ENCODE measurements around the gene C18orf63.
"Not testable (repeated sequence)": the region's sequence is repeated elsewhere in the genome, so short reads cannot be mapped to it uniquely, and the experiment has no call there.

Gene C18orf63

GRCh38 chr18:74282755-74283554, 32.7 kb upstream of the C18orf63 start:
- no peak overlapping the region for H3K9ac ChIP-seq (ENCODE audit: insufficient read length, low read depth)
- no peak for TF ChIP-seq SUZ12 (IDR thresholded peaks at IDR 0.05; ENCODE audit: extremely low read depth, insufficient read depth, insufficient read length)
- TF ChIP-seq YY1 (IDR thresholded peaks at IDR 0.05; ENCODE audit: insufficient read depth, insufficient read length): no peak
- no peak for TF ChIP-seq ZNF274 (IDR thresholded peaks at IDR 0.05; ENCODE audit: low read depth, low read length)
- peaks cover 6% of the 10 kb centered on the region for H3K27me3 ChIP-seq (ENCODE audit: insufficient read depth, insufficient read length)
- no peaks in the 10 kb centered on the region for H3K36me3 ChIP-seq (ENCODE audit: insufficient read depth, insufficient read length, low read length)
- peaks cover 12% of the 10 kb centered on the region for H3K4me1 ChIP-seq (ENCODE audit: insufficient read depth, insufficient read length)
- no peaks in the 10 kb centered on the region; the same call in 1 of the 2 replicates for H3K9me3 ChIP-seq (ENCODE audit: insufficient read depth, low read length)
- DNase-seq (ENCODE audit: low read depth, low spot score): no peak
- no peak overlapping the region for H3K4me3 ChIP-seq (ENCODE audit: insufficient read length, low read depth)

- Histone ChIP-seq H3K36me3 (ENCODE audit: insufficient read depth, insufficient read length, low read length) (no peaks in the 10 kb centered on the region), H3K9ac (ENCODE audit: insufficient read length, low read depth) (no peak overlapping the region), H3K4me3 (ENCODE audit: insufficient read length, low read depth) (no peak overlapping the region), H3K27me3 (ENCODE audit: insufficient read depth, insufficient read length) (peaks cover 6% of the 10 kb centered on the region), H3K4me1 (ENCODE audit: insufficient read depth, insufficient read length) (peaks cover 12% of the 10 kb centered on the region), H3K9me3 (ENCODE audit: insufficient read depth, low read length) (no peaks in the 10 kb centered on the region)
- no peak for DNase-seq (ENCODE audit: low read depth, low spot score)
- TF ChIP-seq ZNF274 (IDR thresholded peaks at IDR 0.05; ENCODE audit: low read depth, low read length) (no peak), YY1 (IDR thresholded peaks at IDR 0.05; ENCODE audit: insufficient read depth, insufficient read length) (no peak), SUZ12 (IDR thresholded peaks at IDR 0.05; ENCODE audit: extremely low read depth, insufficient read depth, insufficient read length) (no peak)
These were observed 32.0 kb upstream of the C18orf63 start for GRCh38 chr18:74283646-74284045.

- Histone ChIP-seq H3K9ac (ENCODE audit: insufficient read length, low read depth) (no peak overlapping the region), H3K4me1 (ENCODE audit: insufficient read depth, insufficient read length) (peaks cover 12% of the 10 kb centered on the region), H3K9me3 (ENCODE audit: insufficient read depth, low read length) (no peaks in the 10 kb centered on the region), H3K27me3 (ENCODE audit: insufficient read depth, insufficient read length) (peaks cover 6% of the 10 kb centered on the region), H3K36me3 (ENCODE audit: insufficient read depth, insufficient read length, low read length) (no peaks in the 10 kb centered on the region), H3K4me3 (ENCODE audit: insufficient read length, low read depth) (no peak overlapping the region)
- no peak for TF ChIP-seq YY1 (IDR thresholded peaks at IDR 0.05; ENCODE audit: insufficient read depth, insufficient read length)
- no peak for TF ChIP-seq ZNF274 (IDR thresholded peaks at IDR 0.05; ENCODE audit: low read depth, low read length)
- TF ChIP-seq SUZ12 (IDR thresholded peaks at IDR 0.05; ENCODE audit: extremely low read depth, insufficient read depth, insufficient read length): no peak
- DNase-seq (ENCODE audit: low read depth, low spot score): no peak
These were observed 31.3 kb upstream of the C18orf63 start for GRCh38 chr18:74284191-74284979.

- no peak for TF ChIP-seq SUZ12 (IDR thresholded peaks at IDR 0.05; ENCODE audit: extremely low read depth, insufficient read depth, insufficient read length)
- no peak for TF ChIP-seq YY1 (IDR thresholded peaks at IDR 0.05; ENCODE audit: insufficient read depth, insufficient read length)
- TF ChIP-seq ZNF274 (IDR thresholded peaks at IDR 0.05; ENCODE audit: low read depth, low read length): no peak
- no peak for DNase-seq (ENCODE audit: low read depth, low spot score)
- peaks cover 4% of the 10 kb centered on the region for H3K27me3 ChIP-seq (ENCODE audit: insufficient read depth, insufficient read length)
- H3K9ac ChIP-seq (ENCODE audit: insufficient read length, low read depth): no peak overlapping the region
- peaks cover 12% of the 10 kb centered on the region for H3K4me1 ChIP-seq (ENCODE audit: insufficient read depth, insufficient read length)
- H3K36me3 ChIP-seq (ENCODE audit: insufficient read depth, insufficient read length, low read length): no peaks in the 10 kb centered on the region
- no peak overlapping the region for H3K4me3 ChIP-seq (ENCODE audit: insufficient read length, low read depth)
- no peaks in the 10 kb centered on the region for H3K9me3 ChIP-seq (ENCODE audit: insufficient read depth, low read length)
These were observed 30.7 kb upstream of the C18orf63 start for GRCh38 chr18:74284980-74285355.

- not testable (repeated sequence) for H3K36me3 ChIP-seq (ENCODE audit: insufficient read depth, insufficient read length, low read length); H3K9me3 ChIP-seq (ENCODE audit: insufficient read depth, low read length); DNase-seq (ENCODE audit: low read depth, low spot score); H3K27me3 ChIP-seq (ENCODE audit: insufficient read depth, insufficient read length); H3K9ac ChIP-seq (ENCODE audit: insufficient read length, low read depth); H3K4me3 ChIP-seq (ENCODE audit: insufficient read length, low read depth)
- H3K4me1 ChIP-seq (ENCODE audit: insufficient read depth, insufficient read length): peaks cover 12% of the 10 kb centered on the region
These were observed 30.1 kb upstream of the C18orf63 start for GRCh38 chr18:74285583-74285982.

- peaks cover 12% of the 10 kb centered on the region for H3K4me1 ChIP-seq (ENCODE audit: insufficient read depth, insufficient read length)
- H3K36me3 ChIP-seq (ENCODE audit: insufficient read depth, insufficient read length, low read length): no peaks in the 10 kb centered on the region
- peaks cover 7% of the 10 kb centered on the region for H3K27me3 ChIP-seq (ENCODE audit: insufficient read depth, insufficient read length)
- H3K9ac ChIP-seq (ENCODE audit: insufficient read length, low read depth): no peak overlapping the region
- no peak overlapping the region for H3K4me3 ChIP-seq (ENCODE audit: insufficient read length, low read depth)
- H3K9me3 ChIP-seq (ENCODE audit: insufficient read depth, low read length): no peaks in the 10 kb centered on the region
- DNase-seq (ENCODE audit: low read depth, low spot score): no peak
- no peak for TF ChIP-seq YY1 (IDR thresholded peaks at IDR 0.05; ENCODE audit: insufficient read depth, insufficient read length)
- no peak for TF ChIP-seq ZNF274 (IDR thresholded peaks at IDR 0.05; ENCODE audit: low read depth, low read length)
- TF ChIP-seq SUZ12 (IDR thresholded peaks at IDR 0.05; ENCODE audit: extremely low read depth, insufficient read depth, insufficient read length): no peak
These were observed 29.4 kb upstream of the C18orf63 start for GRCh38 chr18:74286106-74286855.

- Histone ChIP-seq H3K9ac (ENCODE audit: insufficient read length, low read depth) (no peak overlapping the region), H3K9me3 (ENCODE audit: insufficient read depth, low read length) (no peaks in the 10 kb centered on the region), H3K27me3 (ENCODE audit: insufficient read depth, insufficient read length) (peaks cover 10% of the 10 kb centered on the region), H3K4me1 (ENCODE audit: insufficient read depth, insufficient read length) (peaks cover 12% of the 10 kb centered on the region), H3K4me3 (ENCODE audit: insufficient read length, low read depth) (no peak overlapping the region), H3K36me3 (ENCODE audit: insufficient read depth, insufficient read length, low read length) (no peaks in the 10 kb centered on the region)
- no peak for TF ChIP-seq ZNF274 (IDR thresholded peaks at IDR 0.05; ENCODE audit: low read depth, low read length)
- TF ChIP-seq YY1 (IDR thresholded peaks at IDR 0.05; ENCODE audit: insufficient read depth, insufficient read length): no peak
- TF ChIP-seq SUZ12 (IDR thresholded peaks at IDR 0.05; ENCODE audit: extremely low read depth, insufficient read depth, insufficient read length): no peak
- no peak for DNase-seq (ENCODE audit: low read depth, low spot score)
These were observed 28.8 kb upstream of the C18orf63 start for GRCh38 chr18:74286856-74287255.
